ENCODE results near the gene DNAH10.

Gene DNAH10

GRCh38 chr12:123952037-123952436, 189.9 kb downstream of the DNAH10 start:
- no peak for FAIRE-seq

DNA sequence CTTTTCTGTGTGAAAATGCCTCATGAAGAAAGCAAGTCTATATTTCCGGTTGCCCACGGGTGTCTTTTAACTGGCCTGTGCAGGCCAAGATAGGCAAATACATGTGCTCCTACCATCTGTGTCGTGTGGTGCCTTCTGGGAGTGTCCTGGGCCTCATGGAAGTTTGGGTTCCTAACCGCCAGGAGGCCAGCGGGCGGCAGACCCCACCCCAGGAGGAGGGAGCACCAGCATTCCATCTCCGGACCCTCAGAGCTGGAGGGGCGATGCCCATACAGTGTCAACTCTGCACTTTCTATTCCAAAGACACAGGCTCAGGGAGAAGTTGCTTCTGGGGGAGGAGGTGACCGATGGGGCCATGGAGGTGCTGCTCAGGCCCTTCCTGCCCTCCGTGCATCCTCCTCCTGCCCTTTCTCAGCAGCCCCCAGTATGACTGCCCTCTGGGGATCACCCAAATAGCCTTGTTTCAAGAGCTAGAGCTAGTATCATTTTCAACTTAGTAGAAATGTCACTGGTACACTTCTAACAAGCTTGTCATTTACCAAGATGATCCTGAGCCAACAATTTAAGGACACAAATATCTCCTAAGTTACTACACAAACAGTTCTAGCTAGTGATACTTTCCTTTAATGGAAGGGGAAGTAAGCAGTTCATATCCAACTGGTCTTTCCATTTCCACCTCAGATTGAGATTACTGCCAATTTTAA, 192.7 kb downstream of the DNAH10 start:
- no peak for FAIRE-seq

DNA sequence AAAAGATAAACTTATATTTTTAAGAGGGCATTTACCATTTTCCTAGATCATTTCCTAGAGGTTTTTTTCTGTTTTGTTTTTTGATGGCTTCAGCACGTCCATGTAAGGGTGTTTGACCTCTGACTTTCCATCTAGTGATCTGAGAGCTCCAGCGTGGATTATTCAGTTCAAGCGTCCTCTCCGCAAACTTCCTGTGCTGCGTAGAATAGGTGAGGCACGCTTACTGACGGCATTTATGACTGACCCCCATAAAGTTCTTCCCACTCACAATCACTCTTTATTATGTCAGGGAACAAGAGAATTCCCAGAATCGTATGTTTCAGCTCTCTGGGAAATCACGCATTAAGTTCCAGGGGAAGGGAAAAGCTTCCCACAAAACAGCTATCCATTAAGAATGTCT, 194.1 kb downstream of the DNAH10 start:
- FAIRE-seq = no peak

DNA sequence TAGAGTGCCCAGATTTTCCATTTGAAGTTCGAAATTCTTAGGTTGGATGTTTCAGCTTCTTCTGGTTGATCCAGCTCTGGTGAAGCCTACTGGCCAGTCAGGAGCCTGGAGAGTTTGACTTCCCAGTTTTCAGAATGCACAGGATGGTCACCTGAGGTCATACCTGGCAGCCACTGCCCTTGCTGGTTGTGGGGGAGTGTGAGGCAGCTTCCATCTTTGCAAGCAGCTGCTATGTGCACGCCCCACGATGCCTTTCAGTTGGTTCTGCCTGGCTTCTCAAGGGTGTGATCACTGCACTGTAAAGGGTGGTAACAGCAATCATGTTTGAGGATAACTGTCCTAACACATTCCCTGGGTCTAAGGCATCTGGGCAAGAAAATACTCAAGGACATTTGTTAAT, 195.1 kb downstream of the DNAH10 start:
- no peak for FAIRE-seq

DNA sequence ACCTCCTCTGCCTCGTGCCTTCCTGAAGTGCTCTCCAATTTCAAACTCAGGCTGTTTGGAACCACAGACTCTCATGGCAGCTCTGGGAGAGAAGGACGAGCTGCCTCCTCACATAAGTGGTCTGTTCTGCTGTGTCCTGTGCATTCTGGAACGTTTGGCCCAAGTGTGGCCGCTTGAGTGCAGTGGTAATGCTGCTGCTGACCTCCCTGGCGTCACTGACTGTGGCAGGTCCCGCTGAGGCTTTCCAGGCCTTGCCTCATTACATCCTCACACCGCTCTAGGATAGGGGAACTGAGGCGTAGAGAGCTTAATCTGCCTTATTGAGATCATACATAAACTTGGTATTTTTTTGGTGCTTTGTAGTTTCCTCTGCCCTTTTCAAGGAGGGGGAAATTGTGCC, 196.4 kb downstream of the DNAH10 start:
- FAIRE-seq = no peak

GRCh38 chr12:123958876-123959275, 196.8 kb downstream of the DNAH10 start:
- FAIRE-seq = no peak

- no peak for FAIRE-seq
Measured at GRCh38 chr12:123960029-123960735, 198.1 kb downstream of the DNAH10 start.

- FAIRE-seq = no peak
Measured at GRCh38 chr12:123960856-123961255, 198.8 kb downstream of the DNAH10 start.

- no peak for FAIRE-seq
Measured at GRCh38 chr12:123961585-123962345, 199.7 kb downstream of the DNAH10 start.

- no peak for FAIRE-seq
Measured at GRCh38 chr12:123962513-123962912, 200.4 kb downstream of the DNAH10 start.

- FAIRE-seq = no peak
Measured at GRCh38 chr12:123963821-123964220, 201.7 kb downstream of the DNAH10 start.

DNA sequence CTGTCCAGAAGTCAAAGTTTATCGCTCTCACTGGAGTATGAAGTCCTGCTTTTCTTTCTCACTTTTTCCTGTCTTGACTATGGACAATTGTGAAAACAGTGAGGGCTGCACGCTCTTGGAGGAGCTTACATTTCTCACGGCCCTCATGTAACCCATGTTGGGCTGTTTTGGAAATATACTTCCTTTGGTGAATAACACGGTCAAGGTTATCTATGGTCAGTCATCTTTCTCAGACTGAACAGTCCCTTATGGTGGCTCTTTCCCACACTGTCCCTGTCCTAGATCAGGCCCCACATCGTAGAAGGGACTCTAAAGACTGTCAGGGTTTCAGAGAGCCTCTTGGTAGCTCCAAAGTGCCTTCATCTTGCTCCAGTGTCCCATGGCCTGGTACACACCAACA, 203.3 kb downstream of the DNAH10 start:
- no peak for FAIRE-seq

DNA sequence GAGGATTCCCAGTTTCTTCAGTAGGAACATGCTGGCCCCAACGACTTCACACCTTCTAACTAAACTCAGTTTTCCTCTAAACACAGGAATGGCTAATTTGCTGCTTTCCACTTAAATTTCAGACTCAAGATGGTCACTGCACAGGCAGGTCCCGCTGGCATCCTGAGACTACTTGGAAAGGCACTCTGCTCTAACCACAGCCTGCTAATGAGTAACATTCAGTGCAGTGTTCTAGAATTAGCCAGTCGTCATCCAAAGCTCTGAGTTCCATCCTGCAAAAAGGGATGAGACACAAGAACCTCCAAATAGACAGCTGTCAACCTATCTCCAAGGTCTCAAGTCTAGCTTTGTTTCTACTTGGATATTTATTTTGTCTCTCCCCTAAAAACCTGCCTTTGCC, 204.5 kb downstream of the DNAH10 start:
- no peak for FAIRE-seq

GRCh38 chr12:123967121-123967586, 205.1 kb downstream of the DNAH10 start:
- no peak for FAIRE-seq

GRCh38 chr12:123971449-123971769, 209.3 kb downstream of the DNAH10 start:
- no peak for FAIRE-seq

DNA sequence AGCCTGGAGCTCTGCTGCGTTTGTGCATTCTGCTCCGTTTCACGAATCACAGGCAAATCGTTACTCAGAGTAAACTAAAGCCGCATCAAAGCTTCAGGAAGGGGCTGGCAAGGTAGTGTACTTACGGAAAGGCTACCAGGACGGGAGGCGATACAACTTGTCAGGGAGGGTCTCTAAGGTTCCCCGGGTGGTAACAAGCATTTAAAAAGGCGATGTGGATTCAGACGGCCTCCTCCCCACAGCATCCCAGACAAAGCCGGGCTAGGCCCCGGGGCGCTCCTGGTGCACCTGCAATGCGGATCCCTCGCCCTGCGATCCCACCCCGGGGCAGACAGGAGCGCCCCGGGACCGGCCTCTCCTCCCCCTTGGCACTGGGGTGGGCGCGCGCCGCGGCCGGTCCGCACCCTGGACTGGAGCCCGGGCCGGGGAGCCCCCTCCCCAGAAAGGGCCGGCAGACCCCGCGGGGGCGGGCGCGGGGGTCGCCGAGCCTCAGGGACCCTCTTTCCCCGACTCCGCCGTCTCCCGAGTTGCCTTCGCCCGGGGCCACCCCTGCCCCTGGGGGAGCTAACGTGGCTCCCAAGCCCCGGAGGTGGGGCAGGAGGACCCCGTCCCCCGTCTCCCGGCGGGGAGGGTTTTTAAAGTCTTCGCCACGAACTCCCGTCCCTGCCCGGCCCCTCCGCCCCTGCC, 209.8 kb downstream of the DNAH10 start:
- FAIRE-seq = no peak

GRCh38 chr12:123972457-123973401, 210.6 kb downstream of the DNAH10 start, which contains the start of the genes CCDC92 and ZNF664:
Gene CCDC92, minus strand, starts transcription at chr12:123972831. Its CDS starts 28,526 bp downstream, at chr12:123944305.
Gene ZNF664, plus strand, starts transcription at chr12:123973215. Its CDS starts 38,930 bp downstream, at chr12:124012145.
- FAIRE-seq = no peak

DNA sequence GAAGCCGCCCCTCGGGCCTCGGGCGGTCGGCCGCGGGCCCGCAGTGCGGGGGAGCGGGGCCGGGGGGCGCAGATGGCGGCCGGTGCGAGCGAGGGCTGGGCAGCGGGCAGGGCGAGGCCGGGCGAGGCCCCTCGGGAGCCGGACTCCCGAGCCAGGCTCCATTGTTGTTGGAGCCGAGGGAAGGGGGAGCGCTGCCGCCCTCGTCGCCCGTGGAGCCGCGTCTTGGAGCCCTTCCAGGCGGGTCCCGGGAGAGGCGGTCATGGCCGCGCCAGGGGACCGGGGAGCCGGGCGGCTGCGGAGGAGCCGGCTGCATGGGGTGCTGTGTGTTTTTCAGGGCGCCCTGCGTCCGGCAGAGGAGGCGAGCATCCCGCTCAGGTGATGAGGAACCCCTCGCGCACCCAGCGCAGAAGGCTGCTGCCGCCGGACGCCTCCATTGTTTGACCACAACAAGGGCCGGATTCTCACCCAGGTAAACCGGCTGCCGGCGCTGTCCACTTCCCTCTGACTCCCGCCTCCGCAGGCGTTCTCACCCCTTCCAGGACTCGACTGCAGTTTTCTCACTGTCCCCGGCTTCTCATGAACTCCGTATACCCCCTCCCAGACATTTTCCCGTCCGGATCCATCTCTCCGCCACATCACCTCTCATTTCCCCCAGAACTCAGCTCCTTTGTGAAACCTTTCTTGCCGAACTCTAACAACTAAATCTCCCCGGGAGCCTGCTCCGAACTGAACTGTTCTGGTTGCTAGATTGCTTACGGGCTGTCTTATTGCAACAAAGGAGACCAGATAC, 211.6 kb downstream of the DNAH10 start:
- FAIRE-seq = no peak

DNA sequence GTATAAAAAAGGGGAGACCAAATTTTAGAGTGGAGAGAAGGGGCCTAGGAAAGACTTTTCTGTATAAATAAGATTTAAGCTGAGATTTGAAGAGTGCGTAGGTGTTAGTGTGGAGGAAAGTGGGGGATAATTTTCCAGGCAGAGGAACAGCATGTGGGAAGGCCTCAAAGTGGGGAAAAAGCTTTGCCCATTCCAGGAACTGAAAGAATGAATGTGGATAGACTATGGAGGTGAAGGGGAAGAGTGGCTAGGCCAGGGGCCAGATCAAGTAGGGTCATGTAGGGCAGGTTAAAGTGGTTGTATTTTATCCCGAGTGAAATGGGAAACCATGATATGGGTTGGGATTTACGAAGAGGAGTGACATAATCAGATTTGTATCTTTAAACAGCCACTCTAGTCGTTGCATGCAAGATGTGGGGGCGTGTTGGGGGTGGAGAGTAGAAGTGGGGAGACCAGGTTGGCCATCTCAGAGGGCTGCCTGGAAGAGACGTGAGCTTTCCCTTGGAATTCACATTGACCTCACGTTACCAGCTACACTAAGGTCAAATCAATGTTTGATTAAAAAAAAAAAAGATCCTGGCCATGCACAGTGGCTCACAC, 214.2 kb downstream of the DNAH10 start:
- FAIRE-seq = no peak

- no peak for FAIRE-seq
Measured at GRCh38 chr12:123979566-123979965, 217.5 kb downstream of the DNAH10 start.

Measured in colon (tissue), 2 donors.